SK-MEL-5 (cell line): ENCODE data around the gene FAM234A. TPM values are rescaled to one million over a fixed set of nuclear protein-coding genes. Genes with fewer than 3 reads are reported as not detected.

Experiments used
- DNase-seq: peaks from one replicate; pipeline ENCODE4 v3.0.0-alpha.2; 2016; ENCODE audit warnings: low read depth, low spot score
- in situ Hi-C: cut with HindIII; loops from 2 replicates; pipeline ENCODE4 v1.10.0; 2016; ENCODE audit warnings: low sequenced_read_pairs, high pct_unique_total_duplicates, low pct_unique_long_range_greater_than_20kb
- total RNA-seq: library from RNA; depleted of rRNA; stranded (reverse); fragments of >200 nt; shearing (Covaris generic); gene quantifications from 2 replicates; pipeline ENCODE4 v1.2.3, GENCODE V29; 2014; rRNA removed

FAM234A gene
- total RNA-seq, 1 experiment from 2014 or later, result 31.2 TPM

DNA sequence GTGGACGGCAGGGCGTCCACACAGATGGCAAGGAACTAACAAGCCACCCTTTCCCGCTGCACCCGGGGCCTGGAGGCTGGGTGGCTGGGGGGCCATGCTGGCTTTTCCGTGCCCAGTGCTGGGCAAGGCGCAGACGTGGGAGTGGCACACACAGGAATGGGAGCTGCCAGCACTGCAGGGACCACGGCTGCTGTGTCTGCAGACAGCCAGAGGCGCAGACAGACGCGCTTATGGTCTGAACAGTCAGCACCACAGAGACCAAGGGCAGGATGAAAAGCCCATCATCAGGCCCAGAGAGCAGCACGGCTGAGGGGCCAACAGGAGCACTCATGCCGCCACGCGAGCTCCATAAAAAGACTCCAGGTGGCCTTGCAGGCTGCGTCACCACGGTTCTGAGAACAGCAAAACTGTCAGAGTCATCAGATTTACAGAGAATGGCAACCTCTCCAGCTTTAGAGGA is 72.3 kb downstream of the FAM234A start:
- in situ Hi-C loops, result no loop called here
- DNase-seq, result no peak

DNA sequence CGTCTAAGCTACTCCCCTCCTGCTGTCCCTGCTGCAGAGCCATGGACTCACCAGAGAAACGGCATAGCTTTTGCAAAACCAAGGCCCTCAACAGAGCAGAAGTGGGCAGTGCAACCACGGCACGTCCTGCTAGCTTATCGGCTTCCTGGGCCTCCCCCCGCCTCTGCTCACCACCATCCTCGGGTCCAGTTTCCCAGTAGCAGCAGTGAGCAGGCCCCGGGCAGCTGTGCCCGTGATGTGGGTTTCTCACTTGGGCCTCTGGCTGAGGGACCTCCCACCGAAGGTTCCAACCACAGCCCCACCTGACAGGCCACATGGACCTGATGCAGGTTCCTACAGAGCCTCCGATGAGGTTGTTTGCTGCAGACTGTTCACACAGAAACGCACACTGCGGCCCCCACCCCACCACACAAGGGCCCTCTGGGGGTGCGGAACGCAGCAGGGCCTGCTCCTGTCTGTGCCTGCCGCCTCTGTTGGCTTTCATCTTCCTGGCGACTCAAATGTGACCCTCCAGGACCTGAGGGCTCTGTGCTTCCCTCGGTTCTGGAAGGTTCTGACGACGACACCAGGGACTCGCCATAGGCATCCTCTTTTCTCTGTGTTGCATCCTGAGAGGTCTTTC is 73.2 kb downstream of the FAM234A start:
- no peak for DNase-seq
- in situ Hi-C loops, result no loop called here

DNA sequence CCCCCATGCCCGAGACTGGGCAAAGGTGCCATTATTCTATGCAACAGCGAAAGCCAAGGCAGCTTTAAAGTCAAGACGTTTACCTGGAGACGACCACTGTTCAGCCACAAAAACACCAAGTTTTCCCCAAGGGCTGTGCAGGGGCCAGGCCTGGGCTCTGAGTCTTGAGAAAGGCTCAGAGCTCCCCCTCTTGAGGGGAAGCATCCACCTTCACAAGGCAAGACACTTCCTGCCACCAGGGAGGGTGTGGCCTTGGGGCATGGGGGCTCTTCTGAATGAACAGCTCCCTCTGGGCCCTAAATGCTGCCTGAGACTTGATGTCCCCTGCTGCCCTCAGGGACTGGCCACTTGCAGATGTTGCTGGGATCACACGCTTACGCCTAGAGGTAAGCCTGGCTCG is 74.9 kb downstream of the FAM234A start:
- DNase-seq, result no peak
- in situ Hi-C loops, result no loop called here

DNA sequence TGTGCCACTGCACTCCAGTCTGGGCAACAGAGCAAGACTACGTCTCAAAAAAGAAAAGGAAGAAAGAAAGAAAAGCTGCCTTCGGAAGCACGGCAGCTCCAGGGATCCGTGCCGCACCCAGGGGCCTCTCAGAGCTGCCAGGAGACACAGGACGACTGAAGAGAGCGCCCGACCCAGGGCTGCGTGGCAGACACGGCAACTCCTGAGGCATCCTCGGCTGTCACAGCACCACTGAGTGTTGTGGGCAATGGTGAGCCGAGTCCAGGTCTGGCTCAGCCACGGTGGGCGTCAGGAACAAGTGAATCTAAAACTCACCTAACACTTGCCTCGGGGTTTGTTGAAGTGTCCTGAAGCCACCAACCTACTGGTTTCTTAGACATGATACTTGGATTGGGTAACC is 77.1 kb downstream of the FAM234A start:
- DNase-seq, result no peak
- in situ Hi-C loops, result no loop called here

DNA sequence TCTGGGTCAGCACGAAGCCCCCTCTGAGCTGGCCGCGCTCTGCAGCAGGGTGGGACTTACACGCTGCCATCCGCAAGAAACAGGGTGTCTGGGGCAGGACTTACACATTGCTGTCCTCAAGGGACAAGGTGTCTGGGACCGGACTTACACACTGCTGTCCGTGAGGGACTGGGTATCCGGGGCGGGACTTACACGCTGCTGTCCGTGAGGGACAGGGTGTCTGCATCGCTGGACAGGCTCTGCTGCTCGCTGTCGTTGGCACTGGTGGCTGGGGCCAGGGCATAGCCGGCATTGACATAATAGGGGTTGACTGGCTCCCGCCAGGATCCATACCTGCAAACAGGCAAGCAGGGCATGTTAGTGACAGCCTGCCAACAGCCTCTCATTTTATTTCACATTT is 79.7 kb downstream of the FAM234A start:
- no peak for DNase-seq
- in situ Hi-C loops, result no loop called here

DNA sequence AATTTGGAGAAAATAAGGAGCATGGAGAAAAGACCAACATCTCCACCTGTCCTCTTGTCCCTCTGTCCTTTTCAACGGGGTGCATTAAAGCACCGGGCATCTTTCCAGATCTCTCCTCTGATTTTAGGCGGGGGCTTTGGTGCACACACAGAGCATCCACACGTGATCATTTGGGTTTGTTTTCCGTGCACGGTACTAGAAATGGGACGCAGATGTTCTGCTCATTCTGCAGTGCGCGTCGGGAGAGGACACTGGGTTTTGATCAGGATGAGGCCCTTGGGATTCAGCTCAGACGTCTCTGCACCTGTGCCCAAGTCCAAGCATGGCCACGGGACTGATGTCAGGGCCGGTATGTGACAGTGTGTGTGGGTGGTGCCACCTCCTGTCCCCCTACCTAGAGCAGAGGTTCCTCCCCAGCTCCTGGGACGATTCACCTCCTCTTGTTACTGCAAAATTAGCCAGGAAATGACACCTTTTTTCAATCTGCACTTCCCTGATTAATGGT is 80.2 kb downstream of the FAM234A start:
- no peak for DNase-seq
- in situ Hi-C loops, result no loop called here

Other genes with a start within 250 kb of the FAM234A start
- gene POLR3K, start 181.2 kb upstream of the FAM234A start, total RNA-seq, result 5.3 and 7.0 TPM in 2 replicates
- gene SNRNP25, start 181.0 kb upstream of the FAM234A start, total RNA-seq, result 26.0 and 28.2 TPM in 2 replicates
- 5.9 and 7.9 TPM in 2 replicates for gene RHBDF1, start 162.2 kb upstream of the FAM234A start, total RNA-seq
- gene MPG, start 156.6 kb upstream of the FAM234A start, total RNA-seq, result 57.3 and 70.9 TPM in 2 replicates
- gene NPRL3, start 96.1 kb upstream of the FAM234A start, total RNA-seq, result 4.1 and 5.6 TPM in 2 replicates
- gene HBZ, start 82.2 kb upstream of the FAM234A start, total RNA-seq, result not detected in 2 replicates
- gene HBM, start 68.8 kb upstream of the FAM234A start, total RNA-seq, result not detected in 2 replicates
- not detected in 2 replicates for gene HBA2, start 61.9 kb upstream of the FAM234A start, total RNA-seq
- gene HBA1, start 58.1 kb upstream of the FAM234A start, total RNA-seq, result not detected in 2 replicates
- gene HBQ1, start 54.4 kb upstream of the FAM234A start, total RNA-seq, result 2.2 and 2.5 TPM in 2 replicates
- gene LUC7L, start 5.4 kb upstream of the FAM234A start, total RNA-seq, result 28.2 and 31.4 TPM in 2 replicates
- gene RGS11, start 41.1 kb downstream of the FAM234A start, total RNA-seq, result 0.35 and 0.74 TPM in 2 replicates
- 3.5 and 4.1 TPM in 2 replicates for gene ARHGDIG, start 45.8 kb downstream of the FAM234A start, total RNA-seq
- gene PDIA2, start 48.3 kb downstream of the FAM234A start, total RNA-seq, result 0.08 and 0.34 TPM in 2 replicates
- 20.6 and 22.6 TPM in 2 replicates for gene AXIN1, start 117.9 kb downstream of the FAM234A start, total RNA-seq
- 78.0 and 105 TPM in 2 replicates for gene MRPL28, start 135.7 kb downstream of the FAM234A start, total RNA-seq
- gene PGAP6, start 147.2 kb downstream of the FAM234A start, total RNA-seq, result 88.5 and 94.0 TPM in 2 replicates
- 176 and 197 TPM in 2 replicates for gene NME4, start 162.4 kb downstream of the FAM234A start, total RNA-seq
- 11.9 and 12.5 TPM in 2 replicates for gene DECR2, start 167.1 kb downstream of the FAM234A start, total RNA-seq
- 10.0 and 10.5 TPM in 2 replicates for gene RAB11FIP3, start 190.8 kb downstream of the FAM234A start, total RNA-seq